GM12878 (cell line): ENCODE data around the gene SLC19A1. TPM values are rescaled to one million over a fixed set of nuclear protein-coding genes. Genes with fewer than 3 reads are reported as not detected.

ENCODE experiments used
- ATAC-seq: fragments of 200-7000 bp; cut with Tn5 transposase; 3 replicates; pipeline ENCODE4 v1.9.1; 2020; ENCODE audit warnings: mild to moderate bottlenecking, moderate library complexity
- BruUV-seq: library from RNA; stranded (reverse); fragments of 400-500 nt; replicated peaks from 2 replicates; lab custom pipeline; 2021; lab: Mats Ljungman, UMichigan
- CTCF ChIA-PET: fragments of 300-600 bp; sonication (Branson Sonifier 250); formaldehyde crosslinking; extraction: SDS; loops from one replicate; lab custom pipeline; 2021; ENCODE audit warnings: inconsistent platforms; lab: Yijun Ruan, JAX
- POLR2A ChIA-PET: fragments of 350-600 bp; formaldehyde crosslinking; extraction: SDS; loops from one replicate; lab custom pipeline; 2021; ENCODE audit warnings: inconsistent platforms; lab: Charles Lee
- RAD21 ChIA-PET: fragments of 300-600 bp; sonication (Branson Sonifier 250); formaldehyde crosslinking; loops from one replicate; lab custom pipeline; 2023; ENCODE audit warnings: antibody characterized with exemption; ENCODE audit not compliant: unreplicated experiment; lab: Charles Lee
- SMC1A ChIA-PET: fragments of 300-600 bp; sonication (Branson Sonifier 250); formaldehyde crosslinking; loops from one replicate; lab custom pipeline; 2023; ENCODE audit not compliant: unreplicated experiment, uncharacterized antibody; lab: Charles Lee
- DNase-seq: peaks from one replicate; pipeline ENCODE4 v3.0.0-alpha.2; 2011; ENCODE audit warnings: low read depth, low spot score
- FAIRE-seq: peaks from 3 replicates; lab custom pipeline; 2011; peaks lifted over from hg19 to GRCh38; lab: Jason Lieb, UNC
- H2AFZ ChIP-seq: 2 replicates; pipeline ENCODE4 v1.6.0; 2011; ENCODE audit warnings: low read depth, low read length, control low read depth; ENCODE audit not compliant: control insufficient read depth
- H3K27ac ChIP-seq: 2 replicates; pipeline ENCODE4 v1.5.1; 2011; ENCODE audit warnings: control low read depth; ENCODE audit not compliant: control insufficient read depth, insufficient read depth
- H3K27me3 ChIP-seq, 2 experiments: replicated peaks in 1 of 2; 2 replicates each; pipeline versions ENCODE4 v1.6.0 to v1.6.1; 2011; ENCODE audit warnings: low read length in 1 of 2; ENCODE audit not compliant: control insufficient read depth in 2 of 2, insufficient read depth in 2 of 2
- H3K36me3 ChIP-seq, 2 experiments: 2 replicates each; pipeline ENCODE4 v1.5.1; 2011; ENCODE audit warnings: low read length in 1 of 2; ENCODE audit not compliant: control insufficient read depth in 2 of 2, insufficient read depth in 2 of 2
- H3K4me1 ChIP-seq: 2 replicates; pipeline ENCODE4 v1.6.1; 2011; ENCODE audit warnings: mild to moderate bottlenecking, low read length, moderate library complexity, mixed read lengths; ENCODE audit not compliant: control insufficient read depth, insufficient read depth
- H3K4me2 ChIP-seq: 2 replicates; pipeline ENCODE4 v1.6.0; 2011; ENCODE audit warnings: control low read depth; ENCODE audit not compliant: control insufficient read depth, insufficient read depth
- H3K4me3 ChIP-seq: fragments of 200-600 bp; sonication (generic); 2 replicates; pipeline ENCODE4 v1.5.1; 2016
- H3K79me2 ChIP-seq: 2 replicates; pipeline ENCODE4 v1.6.0; 2011; ENCODE audit warnings: low read length; ENCODE audit not compliant: control insufficient read depth, insufficient read depth
- H3K9ac ChIP-seq: 2 replicates; pipeline ENCODE4 v1.8.0; 2011; ENCODE audit warnings: low read length, control low read depth, mixed read lengths; ENCODE audit not compliant: control insufficient read depth, insufficient read depth
- H3K9me3 ChIP-seq: replicated peaks from 3 replicates; pipeline ENCODE4 v1.5.1; 2011; ENCODE audit warnings: mild to moderate bottlenecking, low read length; ENCODE audit not compliant: control insufficient read depth, insufficient read depth
- H4K20me1 ChIP-seq: 2 replicates; pipeline ENCODE4 v1.6.0; 2011; ENCODE audit not compliant: control insufficient read depth, insufficient read depth
- ASH2L ChIP-seq: fragments of 300-600, 200-600 bp; sonication (generic); IDR thresholded peaks from 2 replicates; pipeline ENCODE4 v1.6.1; 2017; ENCODE audit warnings: low read depth, mild to moderate bottlenecking, borderline replicate concordance
- FOXM1 ChIP-seq: IDR thresholded peaks from 2 replicates; pipeline ENCODE4 v1.6.1; 2012; ENCODE audit warnings: low read depth, mild to moderate bottlenecking, inconsistent platforms, low read length, moderate library complexity
- LARP7 ChIP-seq: fragments of 450-650 bp; IDR thresholded peaks from 2 replicates; pipeline ENCODE4 v1.6.1; 2017; ENCODE audit warnings: mild to moderate bottlenecking
- MEF2B ChIP-seq: fragments of 450-650 bp; IDR thresholded peaks from 2 replicates; pipeline ENCODE4 v1.6.1; 2018; ENCODE audit warnings: mild to moderate bottlenecking, moderate library complexity; ENCODE audit not compliant: partially characterized antibody, poor library complexity, severe bottlenecking
- NBN ChIP-seq: fragments of 450-650 bp; IDR thresholded peaks from 2 replicates; pipeline ENCODE4 v1.6.1; 2016
- NFIC ChIP-seq: IDR thresholded peaks from 2 replicates; pipeline ENCODE4 v1.6.1; 2012; ENCODE audit warnings: low read depth, mild to moderate bottlenecking, inconsistent platforms, low read length, moderate library complexity
- NKRF ChIP-seq: fragments of 450-650 bp; conservative IDR thresholded peaks from 2 replicates; pipeline ENCODE4 v1.6.1; 2017; ENCODE audit warnings: mild to moderate bottlenecking, moderate library complexity
- POLR2A ChIP-seq: IDR thresholded peaks from 2 replicates; pipeline ENCODE4 v1.6.1; 2011; ENCODE audit warnings: low read depth, mild to moderate bottlenecking, low read length
- RAD21 ChIP-seq: IDR thresholded peaks from 2 replicates; pipeline ENCODE4 v1.6.1; 2011; ENCODE audit warnings: mild to moderate bottlenecking, low read depth, low read length, moderate library complexity; ENCODE audit not compliant: insufficient read depth
- RELB ChIP-seq: fragments of 450-650 bp; IDR thresholded peaks from 2 replicates; pipeline ENCODE4 v1.6.1; 2017; ENCODE audit warnings: low read depth, mild to moderate bottlenecking, moderate library complexity
- RUNX3 ChIP-seq: IDR thresholded peaks from 2 replicates; pipeline ENCODE4 v1.6.1; 2012; ENCODE audit warnings: low read length, inconsistent platforms
- SP1 ChIP-seq: IDR thresholded peaks from one replicate; pipeline ENCODE4 v1.6.1; 2011; ENCODE audit warnings: low read depth, low read length
- WGBS: methylation state at CpG from one replicate; pipeline ENCODE4 v1.1.6; 2016; ENCODE audit warnings: low lambda C conversion rate; ENCODE audit not compliant: insufficient replicate concordance, insufficient coverage; ENCODE audit errors: missing lambda C conversion rate; 5-methylcytosine and 5-hydroxymethylcytosine counted together
- in situ Hi-C: fragments of 300-500 bp; cut with MboI; formaldehyde crosslinking; loops from 9 replicates; pipeline ENCODE4 v1.14.3; 2018; ENCODE audit warnings: mixed read lengths
- intact Hi-C: fragments of 100-400 bp; cut with micrococcal nuclease; formaldehyde crosslinking; loops from one replicate; pipeline ENCODE4 v1.14.2; 2022; ENCODE audit not compliant: unreplicated experiment
- polyA plus RNA-seq, 11 experiments: library from polyadenylated mRNA; depleted of rRNA in 4 of 11; unstranded in 6 of 11; stranded (reverse) in 5 of 11; fragments of >200 nt; fragmentation: Nextera tagmentation in 4 of 11; fragmentation: Illumina TruSeq in 1 of 11; extraction: Ambion mirVana in 4 of 11; extraction: Trizol in 1 of 11; gene quantifications; 1 replicate in 1 of 11; 2 replicates in 10 of 11; pipeline versions ENCODE4 v1.2.1 to v1.2.3, GENCODE V29; 2011 to 2016; ENCODE audit warnings: inconsistent platforms in 2 of 11, missing spikeins in 2 of 11, low read depth in 1 of 11
- total RNA-seq, 4 experiments: library from RNA; depleted of rRNA in 3 of 4; stranded (reverse); fragments of >200 nt in 3 of 4; fragmentation: Illumina TruSeq in 1 of 4; extraction: Trizol in 1 of 4; gene quantifications; 2 replicates each; pipeline versions ENCODE4 v1.2.1 to v1.2.3, GENCODE V29; 2013 to 2021

Gene SLC19A1
- total and polyA plus RNA-seq, 10 of the 15 experiments (the other 5 are each of a cell fraction or from before 2014, with no cell fraction given), result 0.42 to 49.7 (median 12.2) TPM

- TF ChIP-seq RELB (no peak), LARP7 (no peak), SP1 (no peak), POLR2A (no peak)
Observed at GRCh38 chr21:45487161-45487806, 55.0 kb downstream of the SLC19A1 start (continued).

- WGBS, result 38% methylated on average over 28 of the region's 29 CpGs
- no peak overlapping the region for H3K4me2 ChIP-seq
- H3K79me2 ChIP-seq, result no peaks in the 10 kb centered on the region
- intact Hi-C loops (no loop called here), in situ Hi-C loops (no loop called here)
- DNase-seq (no peak), FAIRE-seq (no peak), ATAC-seq (no peak)
- ChIA-PET CTCF (no interaction called here), POLR2A (no interaction called here), RAD21 (no interaction called here), SMC1A (no interaction called here)
- H3K4me1 ChIP-seq, result no peaks in the 10 kb centered on the region
- BruUV-seq, result no TSS peak
- H3K27me3 ChIP-seq, result no peaks in the 10 kb centered on the region
- no peak for TF ChIP-seq NBN
- TF ChIP-seq NFIC, result no peak
- no peak for TF ChIP-seq NKRF
- no peak for TF ChIP-seq RUNX3
- TF ChIP-seq RAD21, result no peak
- TF ChIP-seq FOXM1, result no peak
- TF ChIP-seq MEF2B, result no peak
- no peak for TF ChIP-seq ASH2L
- no peak overlapping the region for H3K9ac ChIP-seq
- no peaks in the 10 kb centered on the region for H4K20me1 ChIP-seq
- H2AFZ ChIP-seq, result no peak overlapping the region
- no peaks in the 10 kb centered on the region for H3K36me3 ChIP-seq
- H3K9me3 ChIP-seq, result no peaks in the 10 kb centered on the region
- H3K27ac ChIP-seq, result no peak overlapping the region
- H3K4me3 ChIP-seq, result no peak overlapping the region
Observed at GRCh38 chr21:45486443-45487160, 55.6 kb downstream of the SLC19A1 start.
